Type B pancreatic cell (in vitro differentiated cells): ENCODE results near the gene REC114. TPM values are rescaled to one million over a fixed set of nuclear protein-coding genes. Genes with fewer than 3 reads are reported as not detected.

Experiments
- DNase-seq: peaks from one replicate; pipeline ENCODE4 v3.0.0; 2021; ENCODE audit warnings: mixed read lengths; ENCODE audit not compliant: unreplicated experiment; ENCODE audit errors: extremely low spot score
- H3K27ac Mint-ChIP-seq: 2 replicates; pipeline ENCODE4 v1.8.0; 2021; ENCODE audit warnings: mild to moderate bottlenecking, mixed read lengths
- H3K27me3 Mint-ChIP-seq: 2 replicates; pipeline ENCODE4 v1.8.0; 2021; ENCODE audit warnings: mixed read lengths
- H3K36me3 Mint-ChIP-seq: 2 replicates; pipeline ENCODE4 v1.8.0; 2021; ENCODE audit warnings: mixed read lengths
- H3K4me1 Mint-ChIP-seq: one replicate; pipeline ENCODE4 v1.8.0; 2021; ENCODE audit warnings: mixed read lengths; ENCODE audit not compliant: unreplicated experiment
- H3K4me3 Mint-ChIP-seq: 2 replicates; pipeline ENCODE4 v1.8.0; 2021; ENCODE audit warnings: mild to moderate bottlenecking, mixed read lengths
- H3K9me3 Mint-ChIP-seq: 2 replicates; pipeline ENCODE4 v1.8.0; 2021; ENCODE audit warnings: mixed read lengths
- total RNA-seq: library from RNA; stranded (reverse); gene quantifications from 2 replicates; pipeline ENCODE4 v1.2.1, GENCODE V29; 2021; ENCODE audit warnings: low replicate concordance
- TF ChIP-seq, protein P1 (sequence below): fragments of 200-600 bp; sonication (generic); conservative IDR thresholded peaks from 2 replicates; pipeline ENCODE4 v1.5.0; 2021; ENCODE audit warnings: antibody characterized with exemption, mild to moderate bottlenecking

The REC114 gene
- total RNA-seq, 1 donor from 2014 or later: not detected

DNA sequence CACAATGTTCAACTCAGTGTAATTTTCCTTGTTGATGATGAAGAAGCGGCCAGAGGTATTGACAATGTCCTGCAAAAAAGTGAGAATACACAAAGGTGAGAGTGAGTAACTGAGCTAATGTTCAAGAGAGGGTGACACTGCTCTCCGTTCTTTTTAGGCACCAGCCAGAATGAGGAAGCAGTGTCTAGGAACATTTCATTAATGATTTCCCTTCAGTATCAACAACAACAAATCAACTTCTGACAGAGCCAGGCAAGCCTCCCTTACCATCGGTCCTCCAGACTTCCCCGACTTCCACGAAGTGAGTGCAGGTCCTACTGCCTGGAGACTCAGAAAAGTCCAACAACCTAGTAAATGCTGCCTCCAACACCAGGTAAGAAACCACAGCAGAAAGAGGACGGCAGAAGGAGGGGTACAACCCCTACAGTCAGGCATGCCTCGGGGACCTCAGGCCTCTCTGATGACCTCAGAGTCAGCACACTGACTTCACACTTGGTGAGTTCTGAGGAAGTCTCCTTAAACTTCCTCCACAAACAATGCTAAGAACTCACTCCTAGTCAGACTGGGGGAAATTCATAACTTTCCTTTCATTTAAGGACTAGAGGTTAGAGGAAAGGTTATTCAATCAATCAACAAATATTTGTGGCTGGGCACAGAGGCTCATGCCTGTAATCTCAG, 127.5 kb downstream of the REC114 start:
- Mint-ChIP-seq H3K9me3 (no peaks in the 10 kb centered on the region), H3K4me3 (no peak overlapping the region), H3K27me3 (no peaks in the 10 kb centered on the region), H3K36me3 (peaks cover 20% of the 10 kb centered on the region), H3K27ac (no peak overlapping the region), H3K4me1 (peaks cover 11% of the 10 kb centered on the region)
- no peak for DNase-seq
- TF ChIP-seq, protein P1, sequence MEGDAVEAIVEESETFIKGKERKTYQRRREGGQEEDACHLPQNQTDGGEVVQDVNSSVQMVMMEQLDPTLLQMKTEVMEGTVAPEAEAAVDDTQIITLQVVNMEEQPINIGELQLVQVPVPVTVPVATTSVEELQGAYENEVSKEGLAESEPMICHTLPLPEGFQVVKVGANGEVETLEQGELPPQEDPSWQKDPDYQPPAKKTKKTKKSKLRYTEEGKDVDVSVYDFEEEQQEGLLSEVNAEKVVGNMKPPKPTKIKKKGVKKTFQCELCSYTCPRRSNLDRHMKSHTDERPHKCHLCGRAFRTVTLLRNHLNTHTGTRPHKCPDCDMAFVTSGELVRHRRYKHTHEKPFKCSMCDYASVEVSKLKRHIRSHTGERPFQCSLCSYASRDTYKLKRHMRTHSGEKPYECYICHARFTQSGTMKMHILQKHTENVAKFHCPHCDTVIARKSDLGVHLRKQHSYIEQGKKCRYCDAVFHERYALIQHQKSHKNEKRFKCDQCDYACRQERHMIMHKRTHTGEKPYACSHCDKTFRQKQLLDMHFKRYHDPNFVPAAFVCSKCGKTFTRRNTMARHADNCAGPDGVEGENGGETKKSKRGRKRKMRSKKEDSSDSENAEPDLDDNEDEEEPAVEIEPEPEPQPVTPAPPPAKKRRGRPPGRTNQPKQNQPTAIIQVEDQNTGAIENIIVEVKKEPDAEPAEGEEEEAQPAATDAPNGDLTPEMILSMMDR: no peak

DNA sequence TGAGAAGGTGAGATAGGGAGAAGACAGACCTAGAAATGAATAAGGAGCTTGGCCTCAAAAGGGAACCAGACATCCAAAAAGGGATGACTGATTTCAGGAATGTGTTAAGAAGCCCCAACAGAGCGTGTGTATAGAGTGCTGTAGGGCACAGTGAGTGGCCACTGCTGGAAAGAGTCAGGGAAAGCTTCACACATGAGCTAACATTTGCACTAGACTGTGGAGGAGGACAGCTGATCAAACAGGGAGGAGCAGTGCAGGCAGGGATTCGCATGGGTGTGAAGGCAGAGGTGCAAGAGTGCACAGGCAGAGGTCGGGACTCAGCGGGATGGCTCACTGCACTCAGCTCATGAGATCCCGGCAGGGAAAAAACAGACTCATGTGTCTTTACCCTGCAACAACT, 128.4 kb downstream of the REC114 start:
- Mint-ChIP-seq H3K4me1 (peaks cover 5% of the 10 kb centered on the region), H3K4me3 (no peak overlapping the region), H3K9me3 (no peaks in the 10 kb centered on the region), H3K27ac (no peak overlapping the region), H3K36me3 (peaks cover 21% of the 10 kb centered on the region), H3K27me3 (no peaks in the 10 kb centered on the region)
- TF ChIP-seq, protein P1: no peak
- DNase-seq: no peak

DNA sequence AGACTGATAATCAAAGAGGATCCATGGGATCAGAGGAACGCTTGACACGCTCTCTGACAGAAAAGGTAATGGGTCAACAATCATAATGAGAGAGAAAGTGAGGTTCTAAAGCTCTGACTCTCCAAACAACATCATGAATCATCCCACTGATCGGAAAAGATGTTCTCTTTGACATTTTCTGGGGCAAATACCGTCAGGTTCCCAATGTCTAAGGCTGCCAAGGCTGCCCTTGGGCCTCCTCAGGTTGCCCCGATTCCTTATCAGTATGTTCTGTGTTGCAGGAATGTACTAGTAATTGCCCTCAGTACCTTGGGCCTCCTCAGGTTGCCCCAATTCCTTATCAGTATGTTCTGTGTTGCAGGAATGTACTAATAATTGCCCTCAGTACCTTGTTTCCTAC, 129.3 kb downstream of the REC114 start:
- no peak overlapping the region for H3K27ac Mint-ChIP-seq
- peaks cover 5% of the 10 kb centered on the region for H3K4me1 Mint-ChIP-seq
- TF ChIP-seq, protein P1: no peak
- DNase-seq: no peak
- no peaks in the 10 kb centered on the region for H3K27me3 Mint-ChIP-seq
- peaks cover 24% of the 10 kb centered on the region for H3K36me3 Mint-ChIP-seq
- no peaks in the 10 kb centered on the region for H3K9me3 Mint-ChIP-seq
- H3K4me3 Mint-ChIP-seq: no peak overlapping the region

DNA sequence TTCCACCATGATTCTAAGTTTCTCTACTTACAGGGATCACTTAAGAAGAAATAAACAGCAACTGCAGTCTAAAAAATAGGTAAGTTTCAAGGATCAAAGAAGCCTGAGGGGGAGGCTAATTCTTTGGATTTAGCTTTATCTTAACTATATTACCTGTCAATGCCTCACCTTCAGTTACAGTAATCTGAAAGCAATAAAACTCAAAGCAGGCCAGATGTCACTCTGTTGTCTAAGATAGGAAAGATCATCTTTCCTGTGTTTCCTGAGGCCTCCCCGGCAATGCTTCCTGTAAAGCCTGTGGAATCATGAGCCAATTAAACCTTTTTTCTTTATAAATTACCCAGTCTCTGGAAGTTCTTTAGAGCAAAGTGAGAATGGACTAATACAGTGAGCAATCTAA, 130.1 kb downstream of the REC114 start:
- Mint-ChIP-seq H3K27ac (no peak overlapping the region), H3K36me3 (peaks cover 28% of the 10 kb centered on the region), H3K4me3 (no peak overlapping the region), H3K4me1 (peaks cover 5% of the 10 kb centered on the region), H3K9me3 (no peaks in the 10 kb centered on the region), H3K27me3 (no peaks in the 10 kb centered on the region)
- TF ChIP-seq, protein P1: no peak
- DNase-seq: no peak

DNA sequence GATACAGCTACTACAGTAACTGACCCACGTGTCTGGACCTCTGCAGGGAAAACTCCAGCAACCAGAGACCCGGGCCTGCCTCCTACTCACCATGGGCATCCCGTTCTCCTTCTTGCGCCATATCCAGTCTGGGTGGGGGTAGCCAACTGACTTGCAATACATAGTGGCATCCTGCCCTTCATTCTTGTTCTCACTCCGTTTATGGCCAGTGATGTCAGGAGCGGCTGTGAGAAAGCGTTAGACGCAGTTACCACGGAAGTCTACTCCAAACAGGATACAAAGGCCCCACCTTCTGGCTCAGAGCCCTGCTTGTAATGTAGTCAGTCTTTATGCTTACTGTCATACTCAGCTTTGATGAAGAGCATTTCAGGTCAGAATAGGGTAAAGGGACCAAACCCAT, 130.6 kb downstream of the REC114 start:
- DNase-seq: no peak
- H3K27ac Mint-ChIP-seq: no peak overlapping the region
- H3K4me3 Mint-ChIP-seq: no peak overlapping the region
- H3K9me3 Mint-ChIP-seq: no peaks in the 10 kb centered on the region
- TF ChIP-seq, protein P1: no peak
- peaks cover 5% of the 10 kb centered on the region for H3K4me1 Mint-ChIP-seq
- H3K27me3 Mint-ChIP-seq: no peaks in the 10 kb centered on the region
- peaks cover 32% of the 10 kb centered on the region for H3K36me3 Mint-ChIP-seq
